8988T (cell line): ENCODE data around the gene CATSPER1.
A peak's percentile ranks its signal among the peaks of the same experiment; 100 is the strongest.
"Not testable (repeated sequence)": the region's sequence is repeated elsewhere in the genome, so short reads cannot be mapped to it uniquely, and the experiment has no call there.

Source experiments
- DNase-seq: peaks from one replicate; pipeline ENCODE4 v3.0.0; 2011

CATSPER1 gene

GRCh38 chr11:66051766-66052663 lies 25.7 kb upstream of the CATSPER1 start, which contains the start of gene SF3B2:
Gene SF3B2 (plus strand): TSS chr11:66052364. CDS start chr11:66052385, 21 bp downstream.
- DNase-seq: peak; percentile 98

GRCh38 chr11:66051371-66051765 lies 25.1 kb upstream of the CATSPER1 start:
- no peak for DNase-seq

- DNase-seq: no peak
Observed at GRCh38 chr11:66050581-66051231, 24.4 kb upstream of the CATSPER1 start.

- no peak for DNase-seq
Observed at GRCh38 chr11:66048547-66049323, 22.5 kb upstream of the CATSPER1 start, which contains the start of gene GAL3ST3. Gene GAL3ST3 (minus strand): TSS chr11:66049161. CDS start chr11:66045415, 3,746 bp downstream.

GRCh38 chr11:66047541-66048365 lies 21.5 kb upstream of the CATSPER1 start:
- no peak for DNase-seq

- no peak for DNase-seq
Observed at GRCh38 chr11:66046901-66047300, 20.6 kb upstream of the CATSPER1 start.

GRCh38 chr11:66045177-66045639 lies 18.9 kb upstream of the CATSPER1 start:
- DNase-seq: peak; percentile 99

- no peak for DNase-seq
Observed at GRCh38 chr11:66044757-66045156, 18.5 kb upstream of the CATSPER1 start.

- no peak for DNase-seq
Observed at GRCh38 chr11:66042996-66043906, 17.0 kb upstream of the CATSPER1 start.

GRCh38 chr11:66042227-66042995 lies 16.1 kb upstream of the CATSPER1 start:
- no peak for DNase-seq

GRCh38 chr11:66039765-66040164 lies 13.5 kb upstream of the CATSPER1 start:
- no peak for DNase-seq

- no peak for DNase-seq
Observed at GRCh38 chr11:66037327-66037726, 11.0 kb upstream of the CATSPER1 start.

- DNase-seq: no peak
Observed at GRCh38 chr11:66036334-66036710, 10.0 kb upstream of the CATSPER1 start.

GRCh38 chr11:66035653-66036333 lies 9.5 kb upstream of the CATSPER1 start:
- DNase-seq: no peak

- no peak for DNase-seq
Observed at GRCh38 chr11:66032957-66033735, 6.9 kb upstream of the CATSPER1 start.

- not testable (repeated sequence) for DNase-seq
Observed at GRCh38 chr11:66023186-66023440, 3.2 kb downstream of the CATSPER1 start.

GRCh38 chr11:66022401-66023185 lies 3.7 kb downstream of the CATSPER1 start:
- peak; percentile 88 for DNase-seq
